ENCODE results near the gene CORO7.
"Not testable (repeated sequence)": the region's sequence is repeated elsewhere in the genome, so short reads cannot be mapped to it uniquely, and the experiment has no call there.

The CORO7 gene

DNA sequence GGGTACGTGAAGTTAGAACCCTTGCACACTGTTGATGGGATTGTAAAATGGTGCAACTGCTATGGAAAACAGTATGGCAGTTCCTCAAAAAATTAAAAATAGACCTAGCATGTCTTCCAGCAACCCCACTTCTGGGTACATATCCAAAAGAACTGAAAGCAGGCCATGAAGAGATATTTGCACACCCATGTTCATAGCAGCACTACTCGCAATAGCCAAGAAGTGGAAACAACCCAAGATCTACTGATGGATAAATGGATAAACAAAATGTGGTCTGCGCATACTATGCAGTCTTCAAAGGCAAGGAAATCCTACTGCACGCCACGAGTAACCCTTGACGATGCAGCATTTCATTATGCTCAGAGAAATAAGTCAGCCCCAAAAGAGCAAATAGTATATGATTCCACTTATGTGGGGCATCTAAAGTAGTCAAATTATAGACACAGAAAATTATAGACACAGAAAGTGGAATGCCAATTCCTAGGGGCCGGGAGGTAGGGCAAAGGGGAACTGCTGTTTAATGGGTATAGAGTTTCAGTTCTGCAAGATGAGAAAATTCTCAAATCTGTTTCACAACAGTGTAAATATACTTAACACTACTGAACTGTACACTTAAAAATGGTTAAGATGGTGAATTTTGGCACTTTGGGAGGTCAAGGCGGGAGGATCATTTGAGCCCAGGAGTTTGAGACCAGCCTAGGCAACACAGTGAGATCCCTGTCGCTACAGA lies 17.2 kb downstream of the CORO7 start:
- no peak for DNase-seq

DNA sequence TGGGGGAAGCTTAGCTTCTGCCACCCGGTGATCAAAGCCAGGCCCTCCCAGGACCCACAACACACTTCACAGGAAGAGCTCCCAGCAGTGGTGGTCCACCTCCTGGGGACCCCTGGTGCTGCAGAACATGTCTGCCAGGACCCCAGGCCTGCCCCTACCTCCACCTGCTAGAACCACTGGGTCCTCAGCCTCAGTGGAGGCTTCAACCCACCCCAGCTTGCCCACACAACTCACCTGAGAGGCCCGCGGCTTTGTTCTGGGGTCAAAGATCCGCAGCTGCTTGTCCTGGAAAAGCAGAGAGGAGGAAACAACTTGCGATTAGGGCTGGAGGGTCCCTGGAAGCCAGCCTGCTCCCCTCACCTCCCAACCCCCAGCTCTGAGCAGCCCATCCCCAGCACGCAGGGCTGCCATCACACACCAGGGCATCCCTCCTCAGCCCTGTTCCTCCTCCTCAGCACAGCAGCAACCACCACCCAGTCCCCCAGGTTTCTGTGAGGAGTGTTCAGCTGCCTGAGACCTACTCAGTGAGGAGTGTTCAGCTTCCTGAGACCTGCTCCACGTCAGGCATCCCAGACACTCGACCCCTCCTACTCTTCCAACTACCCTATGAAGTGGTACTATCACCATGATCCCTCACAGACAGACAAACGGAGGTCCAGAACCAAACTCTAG lies 21.2 kb downstream of the CORO7 start:
- DNase-seq = no peak

DNA sequence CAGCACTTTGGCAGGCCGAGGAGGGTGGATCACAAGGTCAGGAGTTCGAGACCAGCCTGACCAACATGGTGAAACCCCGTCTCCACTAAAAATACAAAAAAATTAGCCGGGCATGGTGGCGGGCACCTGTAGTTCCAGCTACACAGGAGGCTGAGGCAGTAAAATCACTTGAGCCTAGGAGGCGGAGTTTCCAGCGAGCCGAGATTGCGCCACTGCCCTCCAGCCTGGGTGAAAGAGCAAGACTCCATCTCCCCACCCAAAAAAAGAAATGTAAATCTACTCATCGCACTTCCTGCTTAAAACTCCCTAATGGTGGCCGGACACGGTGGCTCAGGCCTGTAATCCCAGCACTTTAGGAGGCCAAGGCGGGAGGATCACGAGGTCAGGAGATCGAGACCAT lies 22.5 kb downstream of the CORO7 start:
- DNase-seq = not testable (repeated sequence)

DNA sequence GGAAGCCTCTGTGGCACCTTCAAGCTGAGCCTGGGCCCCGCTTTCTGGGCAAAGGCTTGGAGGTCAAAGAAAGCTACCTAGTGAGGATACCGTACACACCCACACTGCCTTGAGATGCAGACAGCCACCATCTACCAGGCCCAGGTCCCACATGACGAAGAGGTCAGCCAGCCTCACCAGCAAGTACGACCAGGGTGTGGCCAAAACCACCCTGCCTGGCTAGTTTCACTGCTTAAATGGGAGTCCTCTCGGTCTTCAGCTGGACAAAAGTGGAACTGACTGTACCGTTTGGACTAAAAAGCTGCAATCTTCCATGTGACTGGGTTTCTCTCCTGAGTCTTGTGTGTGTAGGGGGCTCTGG lies 23.2 kb downstream of the CORO7 start:
- DNase-seq = no peak

DNA sequence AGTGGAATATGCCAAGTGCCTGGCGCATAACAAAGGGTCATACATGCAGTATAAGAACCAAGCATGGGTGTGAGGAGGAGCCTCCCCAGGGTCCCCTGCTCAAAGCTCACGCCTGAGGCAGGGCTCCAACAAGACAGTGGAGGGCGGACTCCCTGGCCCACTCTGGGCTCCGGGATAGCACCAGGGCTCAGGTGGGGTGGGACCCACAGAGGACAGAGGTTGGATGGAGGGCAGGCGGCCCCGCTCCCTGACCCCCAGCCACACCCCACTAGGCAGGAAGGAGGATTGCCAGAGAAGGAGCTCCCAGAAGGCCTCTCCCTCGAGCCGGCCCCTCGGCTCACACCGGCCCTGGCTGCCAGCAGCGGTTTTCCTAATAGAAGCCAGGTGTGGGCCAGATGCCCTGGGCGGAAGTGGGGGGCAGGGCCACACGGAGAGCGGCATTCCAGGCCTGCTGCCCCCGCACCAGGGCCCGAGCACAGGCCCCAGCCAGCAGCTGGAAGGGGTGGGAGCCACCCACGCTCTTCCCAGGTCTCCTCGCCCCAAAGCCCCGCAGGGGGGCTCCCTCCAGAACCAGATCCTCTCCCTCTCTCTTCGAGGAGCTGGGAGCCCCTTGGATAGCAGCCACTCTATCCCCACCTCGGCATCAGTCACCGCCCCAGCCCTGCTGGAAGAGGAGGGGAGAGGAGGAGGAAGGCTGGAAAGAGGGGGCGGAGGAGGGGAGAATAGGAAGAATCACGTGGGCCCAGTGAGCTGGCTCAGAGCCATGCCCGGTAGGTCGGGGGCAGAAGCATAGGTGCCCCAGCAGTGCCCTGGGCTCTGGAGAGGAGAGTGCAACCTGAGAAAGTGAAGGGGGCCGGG lies 23.8 kb downstream of the CORO7 start:
- no peak for DNase-seq

DNA sequence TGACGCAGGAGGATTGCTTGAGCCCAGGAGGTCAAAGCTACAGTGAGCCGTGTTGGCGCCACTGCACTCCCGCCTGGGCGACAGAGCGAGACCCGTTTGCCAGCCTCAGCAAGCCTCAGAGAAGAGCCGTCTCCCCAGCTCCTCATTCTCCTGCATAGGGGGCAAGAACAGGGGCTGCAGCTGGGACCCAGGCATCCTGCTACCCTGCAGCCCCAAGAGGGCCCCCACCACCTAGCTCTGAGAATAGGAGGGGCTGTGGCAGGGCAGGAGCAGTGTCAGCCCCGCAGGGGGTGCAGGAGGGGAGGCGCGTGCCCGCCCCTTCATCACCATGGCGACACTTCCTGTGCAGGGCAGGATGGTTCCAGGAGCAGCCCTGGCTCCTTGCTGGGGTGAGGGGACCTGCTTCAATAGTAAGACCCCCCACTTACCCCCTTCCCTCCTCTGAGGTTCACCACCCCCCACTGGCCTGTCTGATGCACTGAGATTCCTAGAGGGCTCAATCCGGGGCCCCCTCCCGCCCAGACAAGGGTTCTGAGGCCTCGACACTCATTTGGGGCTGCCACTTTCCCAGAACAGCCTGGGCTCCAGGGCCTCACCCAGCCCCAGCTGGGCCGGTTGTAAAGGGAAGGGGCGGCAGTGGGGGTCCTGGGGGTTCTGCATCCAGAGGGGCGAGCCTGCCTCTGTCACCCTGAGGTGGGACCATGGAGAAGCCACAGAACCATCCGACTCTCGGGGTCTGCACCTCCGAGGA lies 24.6 kb downstream of the CORO7 start:
- DNase-seq = no peak

DNA sequence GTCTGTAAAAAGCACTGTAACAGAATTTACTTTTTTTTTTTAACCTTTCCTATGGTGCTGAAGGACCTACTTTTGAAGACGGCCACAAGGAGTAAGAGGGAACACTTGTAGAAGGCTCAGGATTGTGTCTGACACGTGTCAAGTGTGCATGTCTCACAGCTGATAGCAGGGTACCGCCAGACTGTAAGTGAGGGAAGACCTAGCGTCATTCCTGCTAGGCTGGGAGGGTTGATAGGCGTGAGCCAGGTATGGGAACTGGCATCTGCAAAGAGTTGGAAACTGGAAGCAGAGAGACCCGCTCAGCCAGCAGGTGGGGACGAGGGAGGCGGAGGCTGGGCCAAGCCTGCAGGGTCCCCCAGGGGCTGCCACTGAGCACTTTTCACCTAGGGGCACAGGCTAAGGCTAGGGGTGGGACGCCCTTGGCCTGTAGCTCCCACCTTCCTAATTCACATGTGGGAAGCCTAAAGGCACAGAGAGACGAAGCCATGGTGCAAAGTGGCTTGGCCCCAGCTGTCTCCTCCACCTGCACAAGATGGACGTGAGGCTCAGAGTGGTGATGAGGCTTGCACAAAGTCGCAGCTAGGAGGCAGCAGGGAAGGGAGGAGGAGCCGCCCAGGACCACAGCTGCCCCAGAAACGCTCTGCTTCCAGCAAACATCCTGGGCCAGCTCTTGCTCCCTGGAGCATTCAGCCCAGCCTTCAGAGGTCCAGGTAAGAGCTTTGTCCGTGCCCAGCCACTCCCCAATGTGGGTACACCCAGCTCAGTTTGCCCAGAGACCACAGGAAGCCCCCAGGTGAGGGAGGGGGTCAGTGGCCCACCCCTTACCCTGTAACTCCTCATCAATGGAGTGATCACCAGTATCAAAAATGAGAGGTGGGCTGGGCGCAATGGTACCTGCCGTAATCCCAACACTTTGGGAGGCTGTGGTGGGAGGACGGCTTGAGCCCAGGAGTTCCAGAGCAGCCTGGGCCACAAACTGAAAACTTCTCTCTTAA lies 25.8 kb downstream of the CORO7 start:
- no peak for DNase-seq

DNA sequence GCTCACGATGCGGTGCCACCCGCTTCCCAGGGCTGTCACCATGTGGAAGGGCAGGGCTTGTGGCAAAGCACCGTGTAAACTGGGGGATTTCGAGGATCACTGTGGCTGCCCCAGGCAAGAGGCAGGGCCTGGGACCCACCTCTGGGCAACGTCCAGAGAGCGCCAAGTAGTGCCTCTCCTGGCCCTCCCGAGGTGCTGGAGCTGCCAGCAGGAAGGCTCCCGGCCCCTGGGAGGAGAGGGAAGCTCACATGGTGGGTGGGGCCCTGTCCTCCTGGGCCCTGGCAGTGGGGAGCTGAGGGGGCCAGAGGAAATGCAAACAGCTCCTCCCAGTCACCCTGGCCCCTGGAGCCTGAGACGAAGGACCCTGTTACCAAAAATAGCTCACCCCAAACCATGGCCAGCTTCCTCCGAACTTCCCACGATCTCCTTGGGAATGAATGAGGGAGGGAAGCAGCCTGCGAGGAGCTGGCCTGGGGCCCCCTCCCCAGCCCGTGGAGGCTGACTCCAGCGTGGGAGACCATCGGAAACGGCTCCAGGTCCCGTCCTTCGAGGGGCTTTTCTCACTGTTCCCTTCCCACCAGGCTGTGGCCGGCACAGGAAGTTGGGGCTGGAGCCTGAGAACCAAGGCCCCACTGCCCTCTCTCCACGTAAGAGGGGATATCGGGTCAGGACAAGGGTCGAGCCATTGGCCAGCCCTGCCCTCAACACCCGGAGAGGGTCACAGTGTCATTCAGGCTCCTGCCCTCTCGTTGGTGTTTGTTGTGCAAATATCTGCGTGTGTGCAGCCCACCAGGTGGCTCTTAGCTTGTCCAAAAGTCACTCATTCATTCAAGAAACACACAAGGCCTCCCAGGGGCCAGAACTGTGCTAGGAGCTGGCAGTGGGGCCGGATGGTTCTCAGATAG lies 27.1 kb downstream of the CORO7 start:
- no peak for DNase-seq

DNA sequence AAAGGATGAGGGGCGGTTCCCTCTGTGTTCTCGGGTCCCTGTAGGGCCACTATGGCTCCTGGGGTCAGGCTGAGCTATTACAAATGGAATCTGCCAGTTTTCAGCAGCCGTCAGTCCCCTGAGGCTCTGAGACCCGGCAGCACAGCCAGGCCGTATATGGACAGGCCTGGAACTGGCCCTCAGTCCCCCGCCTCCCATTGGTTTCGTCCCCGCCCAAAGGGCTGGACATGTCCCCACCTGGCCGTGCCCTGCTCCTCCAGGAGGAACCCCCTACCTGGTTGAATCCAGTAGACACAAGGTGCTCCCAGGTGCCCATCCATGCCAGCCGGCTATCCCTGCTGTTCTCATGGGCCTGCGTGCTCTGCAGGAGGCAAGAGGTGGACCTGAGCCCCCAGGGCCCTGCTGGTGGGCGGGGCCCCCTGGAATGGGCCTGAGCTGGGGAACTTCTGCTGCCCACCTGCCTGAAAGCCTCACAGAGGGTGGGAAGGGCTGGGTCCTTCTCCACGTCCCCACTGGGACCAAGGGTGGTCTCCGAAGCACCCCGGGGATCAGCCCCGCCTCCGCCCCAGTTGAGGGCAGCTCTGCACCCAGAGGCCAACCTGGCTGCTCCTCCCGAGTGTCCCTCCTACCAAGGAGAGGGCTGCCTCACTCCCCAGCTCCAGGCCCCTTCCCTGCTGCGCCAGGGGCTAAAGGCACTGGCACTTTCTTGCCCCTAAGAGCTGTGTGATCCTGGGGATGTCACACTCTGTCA lies 27.9 kb downstream of the CORO7 start:
- no peak for DNase-seq

DNA sequence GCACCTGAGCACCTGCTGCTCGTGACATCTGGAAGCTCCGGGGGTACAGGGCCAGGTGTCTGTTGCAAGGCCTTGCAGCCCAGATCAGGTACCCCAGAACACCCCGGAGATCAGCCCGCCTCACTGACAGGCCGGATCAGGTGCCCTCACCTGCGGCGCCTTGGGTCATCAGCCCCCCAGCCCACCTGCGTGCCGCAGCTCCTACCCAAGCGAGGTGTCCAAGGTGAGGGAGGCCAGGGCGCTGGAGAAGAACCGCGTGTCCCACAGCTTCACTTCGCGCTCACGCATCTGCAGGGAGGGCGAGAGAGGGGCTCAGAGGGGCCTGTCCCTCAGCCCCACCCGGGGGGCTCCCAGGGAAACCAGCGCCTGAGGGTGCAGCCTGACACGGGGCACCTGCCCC lies 28.6 kb downstream of the CORO7 start:
- DNase-seq = no peak

DNA sequence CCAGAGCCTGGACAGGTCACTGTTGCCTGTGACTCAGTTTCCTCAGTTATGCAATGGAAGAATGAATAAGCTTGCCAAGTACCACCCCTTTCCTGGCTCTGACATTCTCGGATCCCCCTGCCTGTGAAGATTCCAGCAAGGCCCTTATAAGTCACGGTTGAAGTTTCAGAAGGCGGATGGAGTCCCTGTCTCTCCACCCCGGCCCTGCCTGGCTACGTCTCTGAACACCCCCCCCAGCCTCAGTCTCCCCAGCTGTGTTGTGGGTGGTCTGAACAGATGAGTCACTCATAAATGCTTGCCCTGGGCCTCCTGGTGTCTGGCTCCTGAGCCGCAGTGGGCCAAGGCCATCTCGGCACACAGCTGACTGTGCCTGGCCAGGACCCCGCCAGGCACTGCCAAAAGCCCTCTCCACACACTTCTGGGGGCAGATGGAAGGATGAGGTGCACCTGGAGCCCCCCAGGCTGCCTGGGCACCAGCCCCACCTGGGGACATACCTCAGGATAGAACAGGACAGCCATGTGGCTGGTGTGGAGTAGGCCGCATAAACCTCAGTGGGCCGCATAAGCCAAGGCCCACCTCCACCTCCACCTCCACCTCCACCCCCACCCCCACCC lies 29.3 kb downstream of the CORO7 start:
- no peak for DNase-seq

DNA sequence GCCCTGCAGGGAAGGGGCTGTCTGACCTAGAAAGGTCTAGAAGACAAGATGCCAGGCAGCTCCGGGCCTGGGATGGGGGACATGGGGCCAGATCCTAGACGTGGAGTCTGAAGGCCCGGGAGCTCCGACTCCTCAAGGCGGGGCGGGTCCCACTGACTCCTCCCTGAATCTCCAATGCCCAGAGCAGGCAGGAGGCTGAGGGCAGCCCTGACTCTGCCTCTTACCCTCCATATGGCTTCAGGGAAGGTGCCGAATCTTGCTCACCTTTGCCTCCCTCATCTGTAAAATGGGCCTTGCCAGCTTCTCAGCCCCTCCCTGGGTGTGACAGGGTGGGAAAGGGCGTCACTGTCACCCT lies 30.0 kb downstream of the CORO7 start:
- no peak for DNase-seq

DNA sequence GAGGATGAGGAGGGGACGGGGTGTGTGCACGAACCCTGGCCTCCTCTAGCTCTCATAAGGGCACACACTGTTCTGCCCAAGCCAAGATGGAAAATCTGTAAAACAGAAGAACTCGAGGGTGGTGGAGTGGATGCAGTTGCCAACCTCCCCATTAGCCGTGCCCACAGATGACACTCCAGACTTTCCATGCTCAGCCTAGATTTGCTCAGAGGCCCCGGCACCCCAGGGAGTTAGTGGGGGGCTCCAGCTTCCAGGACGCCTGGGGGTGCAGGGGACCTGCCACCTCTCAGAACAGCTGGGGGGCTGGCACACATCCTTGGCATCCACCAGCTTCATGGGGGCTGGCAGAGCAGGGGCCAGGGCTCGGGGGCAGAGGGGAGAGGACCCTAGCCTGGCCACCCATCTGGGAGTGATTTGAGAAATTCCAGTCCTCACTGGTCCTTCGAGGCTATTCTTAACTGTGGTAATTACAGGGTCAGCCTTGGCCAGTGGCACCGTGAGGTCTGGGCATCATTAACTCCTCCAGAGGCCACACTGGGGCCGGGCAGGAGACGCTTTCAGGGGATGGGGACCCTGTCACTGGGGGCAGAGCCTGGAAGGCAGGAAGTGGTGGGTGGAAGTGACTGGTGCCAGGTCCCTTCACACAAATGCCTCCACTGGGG lies 30.5 kb downstream of the CORO7 start:
- no peak for DNase-seq

DNA sequence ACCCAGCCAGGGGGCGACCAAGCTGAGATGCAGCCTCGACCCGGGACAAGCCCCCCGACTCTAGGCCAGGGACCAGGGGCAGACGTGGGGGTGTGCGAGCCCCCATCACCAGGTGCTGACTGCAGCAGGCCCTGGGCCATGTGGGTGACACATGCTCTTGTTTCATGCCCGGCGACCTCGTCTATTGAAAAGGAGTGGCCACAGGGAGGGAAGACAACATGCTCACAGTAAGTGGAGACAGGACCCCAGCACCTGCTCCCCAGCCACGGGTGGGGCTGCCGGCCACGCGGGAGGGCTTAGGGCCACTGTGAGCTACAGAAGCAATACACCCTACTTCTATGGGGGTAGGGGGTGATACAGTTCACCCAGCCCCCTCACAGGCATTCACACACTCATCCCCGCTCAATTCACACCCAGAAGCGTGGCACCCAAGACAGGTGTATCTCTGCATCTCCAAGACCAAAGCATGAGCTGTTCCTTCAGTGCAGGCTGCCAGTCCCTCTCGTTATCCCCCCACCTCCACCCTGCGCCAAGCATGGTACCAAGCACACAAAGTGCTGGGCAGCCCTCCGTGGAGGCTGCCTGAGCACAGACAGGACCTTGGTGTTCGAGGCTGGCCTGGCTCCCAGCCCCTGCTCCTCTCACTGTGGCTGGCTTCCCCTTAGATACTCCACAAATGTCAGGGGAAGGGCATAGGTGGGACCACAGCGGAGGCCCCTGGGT lies 31.2 kb downstream of the CORO7 start:
- no peak for DNase-seq

DNA sequence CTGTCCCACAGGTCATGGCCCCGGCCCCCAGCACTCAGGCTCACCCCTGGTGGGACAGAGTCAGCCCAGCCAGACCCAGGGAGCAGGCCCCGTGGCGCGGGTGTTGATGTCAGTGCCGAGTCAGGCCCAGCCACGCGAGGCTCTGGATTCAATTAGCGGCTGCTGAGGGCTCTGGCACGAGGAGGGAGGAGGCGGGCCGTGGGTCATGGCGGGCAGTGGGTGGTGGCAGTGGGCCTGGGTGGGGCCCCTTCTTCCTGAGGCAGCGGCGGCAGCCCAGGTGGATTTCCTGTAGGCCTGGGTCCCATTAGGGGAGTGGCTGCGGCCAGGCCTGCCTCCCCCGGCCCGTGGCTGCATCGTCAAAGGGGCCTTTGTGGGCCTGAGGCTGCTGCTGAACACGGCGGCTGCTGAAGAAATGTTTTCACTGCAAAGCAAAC lies 31.9 kb downstream of the CORO7 start:
- no peak for DNase-seq

DNA sequence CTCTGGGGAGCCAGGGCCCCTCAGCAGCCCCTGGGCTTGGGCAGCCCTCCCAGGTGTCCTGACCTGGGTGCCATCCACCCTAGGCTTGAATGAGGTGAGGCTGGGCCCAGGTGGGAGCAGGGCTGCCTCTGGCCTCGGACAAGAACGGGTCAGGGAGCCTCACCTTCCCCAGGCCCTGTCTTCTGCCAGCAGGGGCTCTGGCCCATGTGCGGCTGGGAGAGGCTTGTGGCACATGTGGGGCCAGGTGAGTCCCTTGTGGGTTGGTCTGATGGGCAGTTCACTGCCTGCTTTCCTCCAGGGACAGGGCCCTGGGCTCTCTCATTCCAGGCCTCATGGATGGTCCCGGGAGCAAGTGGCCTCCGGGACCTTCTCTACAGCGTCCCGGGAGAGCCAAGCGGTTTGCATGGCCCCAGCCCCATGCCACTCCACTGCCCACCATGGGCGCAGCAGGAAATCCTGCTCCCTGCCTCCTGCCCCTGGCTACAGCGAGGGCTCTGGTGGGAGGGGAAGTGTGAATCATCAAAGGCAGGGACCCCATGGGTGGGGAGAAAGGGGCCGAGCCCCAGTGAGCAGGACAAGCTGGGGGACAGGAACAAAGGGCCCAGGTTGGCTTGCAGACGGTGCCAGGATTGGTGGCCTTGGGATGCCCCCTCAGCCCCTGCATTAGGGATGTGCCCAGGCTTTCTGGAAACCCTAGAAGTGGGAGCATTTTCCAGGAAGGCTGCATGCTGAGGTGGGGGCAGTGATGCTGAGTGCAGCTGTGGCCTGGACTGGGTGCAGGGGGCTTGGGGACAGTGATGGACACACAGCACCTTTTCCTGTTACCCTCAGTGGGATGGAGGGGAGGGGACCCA lies 32.6 kb downstream of the CORO7 start:
- DNase-seq = no peak

DNA sequence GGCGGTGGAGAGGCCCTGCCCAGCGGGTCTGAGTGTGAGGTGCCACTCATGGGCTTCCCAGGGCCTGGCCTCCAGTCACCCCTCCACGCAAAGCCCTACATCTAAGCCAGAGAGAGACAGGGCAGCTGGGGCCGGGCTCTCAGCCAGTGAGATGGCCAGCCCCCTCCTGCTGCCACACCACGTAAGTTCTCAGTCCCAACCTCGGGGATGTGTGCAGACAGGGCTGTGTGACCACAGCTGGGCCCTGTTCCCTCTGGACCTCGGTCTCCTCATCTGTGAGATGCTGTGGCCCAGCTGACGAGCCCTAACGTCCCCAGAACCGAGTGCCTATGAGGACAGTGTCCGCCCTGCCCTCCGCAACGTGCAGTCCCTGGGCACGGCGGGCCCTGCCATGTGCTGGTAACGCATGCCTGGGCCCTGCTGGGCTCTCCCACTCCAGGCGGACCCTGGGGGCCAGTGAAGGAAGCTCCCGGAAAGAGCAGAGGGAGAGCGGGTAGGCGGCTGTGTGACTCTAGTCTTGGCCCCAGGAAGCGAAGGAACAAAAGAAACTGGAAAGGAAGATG lies 33.5 kb downstream of the CORO7 start:
- no peak for DNase-seq
